Measurements from ENCODE around the gene FOXR1.

FOXR1 gene

GRCh38 chr11:118971646-118972045 is at the start of gene FOXR1:
Gene FOXR1, plus strand, starts transcription at chr11:118971761. Its CDS starts 171 bp downstream, at chr11:118971932.
- FAIRE-seq, result no peak

- FAIRE-seq, result no peak
These were observed 49.4 kb upstream of the FOXR1 start for GRCh38 chr11:118921929-118922744.

GRCh38 chr11:118922745-118923627 is 48.6 kb upstream of the FOXR1 start:
- FAIRE-seq, result no peak

- FAIRE-seq, result no peak
These were observed 47.6 kb upstream of the FOXR1 start for GRCh38 chr11:118923721-118924587.

GRCh38 chr11:118924591-118925585 is 46.7 kb upstream of the FOXR1 start:
- no peak for FAIRE-seq

GRCh38 chr11:118927554-118928100 is 43.9 kb upstream of the FOXR1 start:
- no peak for FAIRE-seq

GRCh38 chr11:118928101-118928869 is 43.3 kb upstream of the FOXR1 start:
- peak; percentile 92 for FAIRE-seq

GRCh38 chr11:118928870-118929500 is 42.6 kb upstream of the FOXR1 start:
- no peak for FAIRE-seq

- FAIRE-seq, result no peak
These were observed 42.0 kb upstream of the FOXR1 start for GRCh38 chr11:118929501-118930093.

- FAIRE-seq, result peak; percentile 93
These were observed 41.4 kb upstream of the FOXR1 start for GRCh38 chr11:118930094-118930712.

GRCh38 chr11:118931571-118931970 is 40.0 kb upstream of the FOXR1 start:
- no peak for FAIRE-seq

- no peak for FAIRE-seq
These were observed 38.1 kb upstream of the FOXR1 start for GRCh38 chr11:118933486-118933885.

- no peak for FAIRE-seq
These were observed 36.2 kb upstream of the FOXR1 start for GRCh38 chr11:118935376-118935775.

- no peak for FAIRE-seq
These were observed 32.8 kb upstream of the FOXR1 start for GRCh38 chr11:118938491-118939403.

- no peak for FAIRE-seq
These were observed 32.1 kb upstream of the FOXR1 start for GRCh38 chr11:118939404-118939915.

GRCh38 chr11:118939953-118940598 is 31.5 kb upstream of the FOXR1 start:
- no peak for FAIRE-seq

- no peak for FAIRE-seq
These were observed 24.5 kb upstream of the FOXR1 start for GRCh38 chr11:118947091-118947490.

Measured in G401.6 (cell line).